Neural crest cell (in vitro differentiated cells): ENCODE results near the gene RBMY1J. TPM values are rescaled to one million over a fixed set of nuclear protein-coding genes. Genes with fewer than 3 reads are reported as not detected.
"Not testable (repeated sequence)": the region's sequence is repeated elsewhere in the genome, so short reads cannot be mapped to it uniquely, and the experiment has no call there.

ENCODE experiments used
- DNase-seq: peaks from one replicate; pipeline ENCODE4 v3.0.0; 2021; ENCODE audit warnings: low read depth, mixed read lengths, low spot score
- H3K27ac Mint-ChIP-seq: one replicate; pipeline ENCODE4 v1.8.0; 2021; ENCODE audit warnings: mild to moderate bottlenecking, mixed read lengths; ENCODE audit not compliant: unreplicated experiment
- H3K27me3 Mint-ChIP-seq: 2 replicates; pipeline ENCODE4 v1.8.0; 2021; ENCODE audit warnings: low read depth, mild to moderate bottlenecking, mixed read lengths
- H3K36me3 Mint-ChIP-seq: 2 replicates; pipeline ENCODE4 v1.8.0; 2021; ENCODE audit warnings: low read depth, mild to moderate bottlenecking, mixed read lengths
- H3K4me1 Mint-ChIP-seq: 2 replicates; pipeline ENCODE4 v1.8.0; 2021; ENCODE audit warnings: mixed read lengths
- H3K4me3 Mint-ChIP-seq: one replicate; pipeline ENCODE4 v1.8.0; 2021; ENCODE audit warnings: mild to moderate bottlenecking, mixed read lengths
- H3K9me3 Mint-ChIP-seq: 2 replicates; pipeline ENCODE4 v1.8.0; 2021; ENCODE audit warnings: mixed read lengths
- long read RNA-seq: library from polyadenylated mRNA; unstranded; transcript quantifications from one replicate; pipeline ENCODE4 v2.0.0, GENCODE V29; 2020
- total RNA-seq: library from RNA; stranded (reverse); gene quantifications from 2 replicates; pipeline ENCODE4 v1.2.1, GENCODE V29; 2021
- TF ChIP-seq, protein P1 (sequence below): fragments of 200-600 bp; sonication (generic); conservative IDR thresholded peaks from 2 replicates; pipeline ENCODE4 v1.5.0; 2021; ENCODE audit warnings: antibody characterized with exemption, mild to moderate bottlenecking

Gene RBMY1J
- not detected in 2 replicates for total RNA-seq
- long read RNA-seq = 0 reads

DNA sequence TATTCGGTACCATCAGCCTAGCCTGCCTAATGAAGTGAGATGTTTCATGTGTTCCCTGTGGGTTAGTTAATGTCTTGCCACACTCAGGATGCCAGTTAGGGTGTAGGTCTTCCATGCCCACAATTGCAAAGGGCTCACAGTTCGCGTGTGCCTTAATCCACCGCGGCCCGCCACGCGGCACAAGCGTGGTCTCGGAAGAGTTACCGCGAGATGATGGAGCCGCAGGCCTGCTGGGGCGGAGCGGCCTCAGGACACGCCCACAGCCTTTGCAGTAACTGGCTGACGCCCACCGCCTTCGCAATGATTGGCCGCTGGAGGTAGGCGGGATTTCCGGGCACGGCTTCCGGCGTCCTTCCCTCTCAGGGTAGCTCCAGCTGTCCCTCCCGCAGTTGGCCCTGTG is at the start of gene RBMY1J:
Gene RBMY1J, plus strand, starts transcription at position 301 of the 400 bp plus-strand sequence. CDS start 2,038 bp downstream, outside the sequence.
- H3K4me1 Mint-ChIP-seq, H3K4me3 Mint-ChIP-seq, DNase-seq, H3K9me3 Mint-ChIP-seq, H3K27ac Mint-ChIP-seq, H3K36me3 Mint-ChIP-seq, H3K27me3 Mint-ChIP-seq: not testable (repeated sequence)

DNA sequence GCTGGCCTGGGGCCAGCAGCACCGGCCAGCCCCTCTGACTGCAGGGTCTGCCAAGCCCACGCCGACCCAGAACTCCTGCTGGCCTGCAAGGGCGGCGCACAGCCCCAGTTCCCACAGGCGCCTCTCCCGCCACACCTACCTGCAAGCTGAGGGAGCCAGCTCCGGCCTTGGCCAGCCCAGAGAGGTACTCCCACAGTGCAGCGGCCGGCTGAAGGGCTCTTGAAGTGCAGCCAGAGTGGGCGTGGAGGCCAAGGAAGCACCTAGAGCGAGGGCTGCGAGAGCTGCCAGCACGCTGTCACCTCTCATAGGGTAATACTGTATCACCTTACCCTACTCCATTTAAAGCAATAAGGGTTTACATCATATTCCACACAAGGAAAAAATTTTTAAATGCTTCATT is 35.8 kb upstream of the RBMY1J start:
- TF ChIP-seq, protein P1, sequence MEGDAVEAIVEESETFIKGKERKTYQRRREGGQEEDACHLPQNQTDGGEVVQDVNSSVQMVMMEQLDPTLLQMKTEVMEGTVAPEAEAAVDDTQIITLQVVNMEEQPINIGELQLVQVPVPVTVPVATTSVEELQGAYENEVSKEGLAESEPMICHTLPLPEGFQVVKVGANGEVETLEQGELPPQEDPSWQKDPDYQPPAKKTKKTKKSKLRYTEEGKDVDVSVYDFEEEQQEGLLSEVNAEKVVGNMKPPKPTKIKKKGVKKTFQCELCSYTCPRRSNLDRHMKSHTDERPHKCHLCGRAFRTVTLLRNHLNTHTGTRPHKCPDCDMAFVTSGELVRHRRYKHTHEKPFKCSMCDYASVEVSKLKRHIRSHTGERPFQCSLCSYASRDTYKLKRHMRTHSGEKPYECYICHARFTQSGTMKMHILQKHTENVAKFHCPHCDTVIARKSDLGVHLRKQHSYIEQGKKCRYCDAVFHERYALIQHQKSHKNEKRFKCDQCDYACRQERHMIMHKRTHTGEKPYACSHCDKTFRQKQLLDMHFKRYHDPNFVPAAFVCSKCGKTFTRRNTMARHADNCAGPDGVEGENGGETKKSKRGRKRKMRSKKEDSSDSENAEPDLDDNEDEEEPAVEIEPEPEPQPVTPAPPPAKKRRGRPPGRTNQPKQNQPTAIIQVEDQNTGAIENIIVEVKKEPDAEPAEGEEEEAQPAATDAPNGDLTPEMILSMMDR = no peak
- Mint-ChIP-seq H3K9me3 (no peaks in the 10 kb centered on the region), H3K36me3 (no peaks in the 10 kb centered on the region), H3K4me3 (no peak overlapping the region), H3K27ac (no peak overlapping the region), H3K27me3 (no peaks in the 10 kb centered on the region), H3K4me1 (no peaks in the 10 kb centered on the region)
- DNase-seq = no peak

DNA sequence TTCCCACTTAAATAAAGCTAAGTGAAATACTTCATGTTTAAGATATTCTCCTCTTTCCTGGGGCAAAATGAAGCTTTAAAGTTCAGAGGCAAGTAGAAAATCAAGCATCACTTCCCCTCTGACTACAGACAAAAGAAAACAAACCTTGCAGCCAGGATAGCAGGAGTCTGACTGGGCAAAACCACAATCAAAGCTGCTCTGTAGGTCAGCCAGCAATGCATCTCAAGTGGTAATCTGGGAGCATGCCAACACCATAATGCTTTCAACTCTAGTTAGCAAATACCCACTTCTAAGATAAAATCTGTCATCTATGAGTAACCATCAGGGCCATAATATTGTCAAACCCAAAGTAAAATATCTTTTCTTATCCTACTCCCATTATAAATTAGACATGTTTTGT is 32.6 kb upstream of the RBMY1J start:
- H3K27me3 Mint-ChIP-seq = no peaks in the 10 kb centered on the region
- H3K9me3 Mint-ChIP-seq = no peaks in the 10 kb centered on the region
- no peak for DNase-seq
- no peaks in the 10 kb centered on the region for H3K36me3 Mint-ChIP-seq
- no peak overlapping the region for H3K4me3 Mint-ChIP-seq
- no peaks in the 10 kb centered on the region for H3K4me1 Mint-ChIP-seq
- TF ChIP-seq, protein P1 = no peak
- no peak overlapping the region for H3K27ac Mint-ChIP-seq

DNA sequence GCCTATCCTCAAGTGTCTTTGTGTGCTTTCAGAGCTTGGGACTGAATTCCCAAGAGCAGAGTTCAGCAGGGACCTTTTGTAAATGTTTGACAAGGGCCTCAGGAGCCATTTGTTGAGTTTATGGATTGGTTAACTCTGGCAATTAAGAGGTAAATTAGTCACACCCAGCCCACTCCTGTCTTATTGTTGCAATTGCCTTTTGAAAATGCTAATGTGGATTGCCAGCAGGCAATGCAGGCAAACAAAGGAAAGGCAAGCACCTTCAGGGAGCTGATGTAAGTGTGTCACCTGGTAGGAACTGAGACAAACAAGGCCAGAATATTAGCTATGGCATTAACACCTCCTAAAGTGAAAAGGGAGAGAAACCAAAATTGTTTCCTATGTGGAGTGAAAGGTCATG is 29.7 kb upstream of the RBMY1J start:
- TF ChIP-seq, protein P1 = no peak
- no peak overlapping the region for H3K4me3 Mint-ChIP-seq
- H3K36me3 Mint-ChIP-seq = no peaks in the 10 kb centered on the region
- H3K4me1 Mint-ChIP-seq = no peaks in the 10 kb centered on the region
- no peaks in the 10 kb centered on the region for H3K9me3 Mint-ChIP-seq
- H3K27ac Mint-ChIP-seq = no peak overlapping the region
- H3K27me3 Mint-ChIP-seq = no peaks in the 10 kb centered on the region
- no peak for DNase-seq

DNA sequence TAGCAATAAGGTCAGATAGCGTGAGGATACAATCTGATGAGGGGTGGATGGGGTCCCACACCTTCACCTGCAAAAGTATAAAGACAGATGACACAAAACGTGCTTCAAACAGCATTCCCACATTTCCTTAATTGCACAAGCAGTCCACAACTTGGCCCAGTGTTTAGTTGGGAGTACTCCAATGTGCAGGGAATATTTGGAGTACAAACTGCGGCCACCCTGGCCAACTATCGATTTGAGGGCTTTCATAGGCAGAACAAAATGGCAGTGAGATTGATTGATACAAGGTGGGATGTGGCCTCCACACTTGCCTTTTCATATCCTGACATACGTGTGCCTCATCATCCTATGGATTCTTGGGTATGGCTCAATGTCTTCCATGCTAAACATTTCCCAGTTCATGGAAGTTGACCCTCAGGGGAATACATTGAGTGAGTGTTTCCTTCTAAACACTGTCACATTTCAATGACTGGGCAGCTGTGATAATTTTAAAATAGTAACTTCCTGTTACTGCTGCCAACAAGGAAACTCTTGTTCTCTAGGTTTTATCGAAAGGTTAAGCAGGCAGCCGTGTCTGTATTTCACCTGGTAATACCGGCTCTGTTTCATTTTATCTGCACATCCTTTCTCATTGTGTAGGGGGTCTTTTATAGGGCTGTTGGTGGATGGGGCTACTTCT is 41.6 kb downstream of the RBMY1J start:
- not testable (repeated sequence) for H3K27me3 Mint-ChIP-seq, DNase-seq, H3K27ac Mint-ChIP-seq, H3K4me1 Mint-ChIP-seq, H3K4me3 Mint-ChIP-seq, H3K9me3 Mint-ChIP-seq, H3K36me3 Mint-ChIP-seq

DNA sequence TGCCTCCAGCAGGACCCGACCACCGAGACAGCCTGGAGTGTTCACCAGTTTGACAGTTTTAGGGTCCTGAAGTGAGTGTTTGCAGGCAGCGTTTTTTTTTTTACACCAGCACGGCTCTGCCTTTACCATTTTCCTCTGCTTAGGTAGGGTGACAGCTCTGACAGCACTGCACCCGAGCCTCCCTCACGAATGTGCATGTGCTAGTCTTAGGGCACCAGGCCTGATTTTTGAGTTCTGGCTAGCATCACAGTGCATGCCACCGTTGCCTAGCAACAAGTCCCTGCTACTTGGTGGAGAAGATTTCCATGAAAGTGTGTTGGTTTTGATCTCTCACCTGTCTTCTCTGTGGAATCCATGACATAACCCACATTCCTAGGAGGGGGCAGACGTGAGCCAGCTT is 52.3 kb downstream of the RBMY1J start:
- not testable (repeated sequence) for H3K36me3 Mint-ChIP-seq, H3K9me3 Mint-ChIP-seq, H3K4me3 Mint-ChIP-seq, H3K27ac Mint-ChIP-seq, H3K27me3 Mint-ChIP-seq, DNase-seq, H3K4me1 Mint-ChIP-seq

DNA sequence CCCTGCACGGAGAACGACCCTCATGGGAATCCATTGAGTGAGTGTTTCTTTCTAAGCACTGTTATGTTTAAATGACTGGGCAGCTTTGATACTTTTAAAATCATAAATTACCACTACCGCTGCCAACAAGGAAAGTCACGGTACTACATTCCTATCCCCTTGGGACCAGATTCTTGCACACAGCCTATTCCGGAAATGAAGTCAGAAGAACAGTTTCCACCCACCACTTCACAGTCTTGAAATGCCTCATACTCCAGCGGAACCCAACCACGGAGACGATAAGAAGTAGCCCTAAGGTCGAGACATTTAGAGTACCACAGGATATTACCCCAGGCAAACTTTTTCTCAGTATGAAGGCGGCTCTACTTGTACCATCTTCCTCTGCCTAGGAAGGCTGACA is 58.8 kb downstream of the RBMY1J start:
- H3K9me3 Mint-ChIP-seq, H3K36me3 Mint-ChIP-seq, H3K27me3 Mint-ChIP-seq, H3K4me1 Mint-ChIP-seq, H3K27ac Mint-ChIP-seq, H3K4me3 Mint-ChIP-seq, DNase-seq: not testable (repeated sequence)

Other genes starting within 250 kb of the RBMY1J start
- not detected in 2 replicates for gene RBMY1F, start 220.5 kb upstream of the RBMY1J start, total RNA-seq